GM19035 (cell line): ENCODE measurements around the gene GGCX.

Experiments
- ATAC-seq: cut with Tn5 transposase; IDR thresholded peaks from one replicate; pipeline ENCODE4 v1.9.1; 2021; ENCODE audit not compliant: unreplicated experiment

The GGCX gene

DNA sequence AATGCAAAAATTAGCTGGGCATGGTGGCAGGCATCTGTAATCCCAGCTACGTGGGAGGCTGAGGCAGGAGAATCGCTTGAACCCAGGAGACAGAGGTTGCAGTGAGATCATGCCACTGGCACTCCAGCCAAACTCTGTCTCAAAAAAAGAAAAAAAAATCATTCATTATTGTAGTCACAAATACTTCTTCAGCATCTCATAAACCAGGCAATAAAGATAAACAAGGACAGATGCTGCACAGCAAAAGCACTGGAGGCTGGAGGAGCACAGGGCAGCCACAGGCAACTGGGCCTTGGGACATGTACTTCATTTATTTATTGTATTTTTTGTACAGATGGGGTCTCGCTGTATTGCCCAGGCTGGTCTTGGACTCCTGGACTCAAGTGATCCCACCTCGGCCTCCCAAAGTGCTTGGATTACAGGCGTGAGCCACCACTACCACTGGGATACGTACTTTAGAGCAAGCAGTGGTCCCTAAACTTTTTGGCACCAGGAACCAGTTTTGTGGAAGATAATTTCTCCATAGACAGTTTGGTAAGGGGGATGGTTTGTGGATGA, 39.1 kb downstream of the GGCX start:
- no peak for ATAC-seq

- no peak for ATAC-seq
These were observed 44.5 kb downstream of the GGCX start for GRCh38 chr2:85516653-85517389.

- no peak for ATAC-seq
These were observed 47.0 kb downstream of the GGCX start for GRCh38 chr2:85514323-85514722.

DNA sequence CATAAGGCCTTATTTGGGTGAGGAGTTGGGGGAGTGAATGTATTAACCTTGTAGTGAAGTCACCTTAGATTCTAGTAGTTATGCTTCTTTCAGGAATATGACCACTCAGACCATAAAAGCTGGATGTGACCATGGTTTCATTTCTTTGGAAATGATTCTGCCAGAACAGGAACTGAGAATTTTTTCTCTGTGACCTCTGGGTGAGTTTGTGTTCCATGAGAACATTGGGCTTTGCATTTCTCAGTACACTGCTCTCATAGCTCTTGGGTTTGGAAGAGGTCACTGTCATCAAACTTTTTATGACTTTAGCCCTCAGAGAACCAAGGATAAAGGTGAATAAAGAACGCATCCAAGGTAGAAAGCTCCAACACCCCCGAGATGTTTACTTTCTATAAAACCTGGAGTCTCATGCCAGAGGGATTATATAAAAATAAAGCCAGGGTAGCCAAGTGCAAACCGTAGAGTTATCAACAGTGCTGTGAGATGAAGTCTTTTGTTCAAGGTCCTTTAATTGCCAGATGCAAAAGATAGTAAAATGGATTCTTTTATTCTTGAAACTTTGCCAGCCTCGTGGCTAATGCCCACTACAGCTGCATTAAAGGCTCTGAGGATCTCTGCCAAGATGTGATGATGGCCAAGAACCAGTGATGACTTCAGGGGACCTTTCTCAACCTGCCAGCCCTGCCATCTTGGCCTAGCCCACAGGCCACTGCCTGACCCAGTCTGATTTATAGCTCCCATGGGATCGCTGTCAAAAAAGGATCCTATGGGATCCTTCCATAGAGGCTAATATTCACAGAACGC, 50.1 kb downstream of the GGCX start:
- ATAC-seq = no peak

- no peak for ATAC-seq
These were observed 54.5 kb downstream of the GGCX start for GRCh38 chr2:85506768-85507181.

DNA sequence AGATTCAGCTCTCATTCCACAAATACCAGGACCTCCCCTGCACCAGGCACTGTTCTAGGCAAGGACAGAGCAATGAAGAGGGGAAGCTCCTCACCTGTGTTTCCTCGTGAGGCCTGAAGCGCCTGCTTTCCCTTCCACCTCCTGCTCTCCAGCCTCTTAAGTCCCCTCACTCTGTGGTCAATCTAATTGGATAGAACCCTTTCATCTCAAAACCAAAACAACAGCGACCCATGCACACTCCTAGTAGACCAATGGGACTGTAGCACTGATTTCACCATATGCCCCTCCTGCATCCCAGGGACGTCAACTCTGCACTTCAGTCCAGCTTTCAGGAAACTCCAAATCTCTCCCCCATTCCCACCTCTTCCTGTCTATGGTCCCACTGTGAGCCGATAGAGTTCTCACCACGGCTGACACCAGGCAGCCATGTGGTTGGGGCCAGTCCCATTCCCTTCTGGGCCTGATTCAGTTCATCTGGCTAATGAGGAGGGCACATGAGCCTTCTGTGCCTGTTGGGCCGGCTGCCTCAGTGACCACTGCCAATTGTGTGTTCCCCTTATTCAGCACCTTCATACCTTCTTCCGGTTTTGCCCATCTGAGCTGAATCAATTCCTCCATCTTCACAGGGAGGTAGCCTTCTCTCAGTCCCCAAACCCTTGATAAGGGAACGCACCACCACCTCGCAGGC, 55.6 kb downstream of the GGCX start:
- no peak for ATAC-seq

GRCh38 chr2:85504778-85505261, 56.5 kb downstream of the GGCX start:
- ATAC-seq = no peak

DNA sequence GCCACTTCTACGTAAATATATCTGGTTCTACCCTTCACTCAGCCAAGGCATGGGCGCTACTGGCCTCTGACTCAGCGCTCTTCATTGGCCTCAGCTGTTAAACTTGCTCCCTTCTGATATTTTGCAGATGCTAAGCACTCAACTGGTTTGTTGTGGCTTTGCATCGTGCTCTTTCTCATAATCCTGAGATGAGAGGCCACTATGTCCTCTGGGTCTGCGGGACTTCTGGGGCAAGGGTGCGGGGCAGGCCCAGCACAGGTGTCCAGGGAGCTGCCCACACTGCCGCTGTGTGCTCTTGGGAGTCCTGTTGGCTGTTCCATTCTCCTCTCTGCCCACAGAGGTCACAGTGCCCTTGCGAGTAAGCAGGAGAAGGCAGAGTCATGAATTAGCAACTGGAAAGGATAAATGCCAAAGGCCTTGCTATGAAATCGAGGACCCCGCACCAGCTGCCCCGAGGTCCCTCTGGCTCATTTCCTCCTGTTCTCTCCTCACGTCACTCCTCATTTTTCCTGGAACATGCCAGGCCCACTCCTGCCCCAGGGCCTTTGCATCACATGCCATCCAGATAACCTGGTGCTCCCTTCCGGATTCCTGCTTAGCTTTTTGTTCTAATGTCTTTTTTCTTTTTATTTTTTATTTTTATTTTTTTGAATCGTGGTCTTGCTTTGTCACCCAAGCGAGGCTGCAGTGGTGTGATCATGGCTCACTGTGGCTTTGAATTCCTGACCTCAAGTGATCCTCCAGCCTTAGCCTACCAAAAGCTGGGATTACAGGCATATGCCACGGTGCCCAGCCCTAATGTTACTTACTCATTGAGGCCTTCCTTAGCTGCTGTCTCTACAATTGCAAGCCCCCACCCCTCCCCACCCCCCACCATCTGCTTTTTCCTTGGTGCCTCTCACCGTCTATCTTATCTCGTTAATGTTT, 57.2 kb downstream of the GGCX start:
- no peak for ATAC-seq

GRCh38 chr2:85503168-85503850, 58.0 kb downstream of the GGCX start:
- no peak for ATAC-seq

DNA sequence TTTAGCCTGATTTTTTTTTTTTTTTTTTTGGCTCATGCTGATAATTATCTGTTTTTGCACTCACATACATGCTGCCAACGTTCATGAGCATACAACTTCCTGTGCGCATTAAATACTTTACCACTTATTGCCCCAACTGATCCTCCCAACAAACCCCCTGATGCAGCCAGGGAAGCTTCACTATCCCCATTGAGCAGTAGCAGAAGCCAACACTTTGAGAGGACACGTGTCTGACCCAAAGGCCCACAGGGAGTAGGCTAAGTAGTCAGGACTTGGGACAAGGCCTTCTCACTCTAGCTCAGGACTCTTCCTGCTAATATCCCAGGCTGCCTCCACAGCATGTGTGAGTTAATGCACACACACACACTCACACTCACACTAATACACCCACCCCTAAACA, 58.6 kb downstream of the GGCX start:
- ATAC-seq = no peak

GRCh38 chr2:85501248-85501647, 60.0 kb downstream of the GGCX start:
- no peak for ATAC-seq

GRCh38 chr2:85497944-85498630, 63.2 kb downstream of the GGCX start:
- no peak for ATAC-seq

DNA sequence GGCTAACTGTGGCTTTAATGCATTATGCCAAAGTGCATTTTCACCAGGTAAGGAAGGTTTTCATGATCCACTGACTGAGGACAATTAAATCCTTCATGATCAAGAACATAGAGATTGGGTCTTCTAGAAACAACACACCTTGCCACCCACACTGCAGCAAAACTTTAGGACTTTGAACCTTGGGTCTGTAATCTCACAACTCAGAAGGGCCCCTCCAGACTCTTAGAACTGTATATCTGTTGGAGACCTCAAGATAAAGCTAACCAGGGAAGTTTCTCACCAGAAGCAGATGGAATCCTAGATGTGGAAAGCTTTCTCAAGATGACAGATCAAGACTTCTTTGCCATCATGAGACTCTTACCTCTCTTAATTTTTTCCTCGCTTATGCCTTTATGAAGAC, 64.9 kb downstream of the GGCX start:
- ATAC-seq = no peak
